Panc1 (cell line): ENCODE measurements around the gene CRMP1. TPM values are rescaled to one million over a fixed set of nuclear protein-coding genes. Genes with fewer than 3 reads are reported as not detected.

Experiments
- ATAC-seq: fragments of 200-7000 bp; cut with Tn5 transposase; 2 replicates; pipeline ENCODE4 v1.9.1; 2020; ENCODE audit warnings: mild to moderate bottlenecking, moderate library complexity
- BruUV-seq: library from RNA; stranded (reverse); fragments of 400-500 nt; replicated peaks from 2 replicates; lab custom pipeline; 2021; lab: Mats Ljungman, UMichigan
- CTCF ChIA-PET: fragments of 300-600 bp; sonication (Branson Sonifier 250); formaldehyde crosslinking; loops from one replicate; lab custom pipeline; 2022; ENCODE audit warnings: antibody characterized with exemption; lab: Charles Lee
- POLR2A ChIA-PET: fragments of 300-600 bp; sonication (Branson Sonifier 250); formaldehyde crosslinking; loops from one replicate; lab custom pipeline; 2022; ENCODE audit warnings: antibody characterized with exemption; lab: Charles Lee
- DNase-seq: peaks from one replicate; pipeline ENCODE4 v3.0.0-alpha.2; 2010; ENCODE audit warnings: low read depth, low spot score
- H3K27ac ChIP-seq: 2 replicates; pipeline ENCODE4 v1.5.1; 2011; ENCODE audit warnings: mild to moderate bottlenecking, low read length, inconsistent platforms
- H3K27me3 ChIP-seq: fragments of 200-500 bp; sonication (Bioruptor generic); 2 replicates; pipeline ENCODE4 v1.6.0; 2014; ENCODE audit warnings: low read length, inconsistent platforms; ENCODE audit not compliant: control insufficient read depth, insufficient read depth
- H3K36me3 ChIP-seq: fragments of 200-500 bp; sonication (Bioruptor generic); 2 replicates; pipeline ENCODE4 v1.5.1; 2014; ENCODE audit warnings: inconsistent platforms, mild to moderate bottlenecking, low read length, moderate library complexity; ENCODE audit not compliant: control insufficient read depth, insufficient read depth
- H3K4me1 ChIP-seq: 2 replicates; pipeline ENCODE4 v1.5.1; 2011; ENCODE audit warnings: inconsistent platforms, mild to moderate bottlenecking, low read length, moderate library complexity; ENCODE audit not compliant: control insufficient read depth, insufficient read depth
- H3K4me3 ChIP-seq, 2 experiments: 2 replicates each; pipeline ENCODE4 v1.5.1; 2011 to 2012; ENCODE audit warnings: low read depth in 2 of 2, low read length in 2 of 2, mild to moderate bottlenecking in 2 of 2, inconsistent platforms in 1 of 2, moderate library complexity in 1 of 2
- H3K9me3 ChIP-seq: fragments of 200-500 bp; sonication (Bioruptor generic); 2 replicates; pipeline ENCODE4 v1.5.1; 2014; ENCODE audit warnings: low read depth, mild to moderate bottlenecking, inconsistent platforms, low read length, moderate library complexity; ENCODE audit not compliant: control insufficient read depth, insufficient read depth
- CTCF ChIP-seq: fragments of 450-650 bp; IDR thresholded peaks from 2 replicates; pipeline ENCODE4 v1.5.1; 2017; ENCODE audit warnings: mild to moderate bottlenecking
- POLR2AphosphoS5 ChIP-seq: IDR thresholded peaks from 2 replicates; pipeline ENCODE4 v1.6.1; 2012; ENCODE audit warnings: mild to moderate bottlenecking, low read depth, low read length, moderate library complexity
- REST ChIP-seq, 2 experiments: IDR thresholded peaks; 2 replicates each; pipeline ENCODE4 v1.6.1; 2011 to 2012; ENCODE audit warnings: low read depth in 2 of 2, control low read depth in 1 of 2, low read length in 1 of 2, mild to moderate bottlenecking in 1 of 2, moderate library complexity in 1 of 2; ENCODE audit not compliant: insufficient read depth in 1 of 2
- SIN3A ChIP-seq: IDR thresholded peaks from 2 replicates; pipeline ENCODE4 v1.6.1; 2012; ENCODE audit warnings: low read depth, mild to moderate bottlenecking, low read length, moderate library complexity, borderline replicate concordance; ENCODE audit not compliant: insufficient read depth
- TCF7L2 ChIP-seq: IDR thresholded peaks from 2 replicates; pipeline ENCODE4 v1.6.1; 2011; ENCODE audit warnings: mild to moderate bottlenecking, low read depth, low read length, inconsistent platforms
- in situ Hi-C: cut with HindIII; loops from 2 replicates; pipeline ENCODE4 v1.10.0; 2016; ENCODE audit warnings: low sequenced_read_pairs, low pct_unique_long_range_greater_than_20kb
- intact Hi-C: fragments of 100-400 bp; cut with micrococcal nuclease; formaldehyde crosslinking; loops from one replicate; pipeline ENCODE4 v1.10.0; 2022; ENCODE audit not compliant: unreplicated experiment
- total RNA-seq: library from RNA; stranded (reverse); gene quantifications from one replicate; pipeline ENCODE4 v1.2.1, GENCODE V29; 2021; ENCODE audit not compliant: unreplicated experiment

The CRMP1 gene
- total RNA-seq, 1 experiment from 2014 or later: 0.28 TPM

GRCh38 chr4:5892323-5893003 is 423 bp downstream of the CRMP1 start:
- POLR2A ChIA-PET: no interaction called here
- no peaks in the 10 kb centered on the region for H3K36me3 ChIP-seq
- BruUV-seq: no TSS peak
- intact Hi-C loops (no loop called here), in situ Hi-C loops (no loop called here)
- no peak for ATAC-seq
- CTCF ChIA-PET: no interaction called here
- peaks cover 6% of the 10 kb centered on the region for H3K27me3 ChIP-seq
- no peak overlapping the region for H3K27ac ChIP-seq
- H3K9me3 ChIP-seq: no peaks in the 10 kb centered on the region
- H3K4me3 ChIP-seq: no peak overlapping the region; a peak in 1 of 4 replicates
- no peaks in the 10 kb centered on the region for H3K4me1 ChIP-seq
- DNase-seq: no peak
- TF ChIP-seq SIN3A: no peak
- TF ChIP-seq TCF7L2: no peak
- no peak for TF ChIP-seq REST (IDR thresholded peaks at IDR 0.05; ENCODE audit: insufficient read depth in 1 of 2, low read depth in 2 of 2, low read length in 1 of 2)
- no peak for TF ChIP-seq CTCF
- no peak for TF ChIP-seq POLR2AphosphoS5

GRCh38 chr4:5891563-5892322 is 1.1 kb downstream of the CRMP1 start:
- ATAC-seq: no peak
- Histone ChIP-seq H3K9me3 (no peaks in the 10 kb centered on the region), H3K4me3 (no peak overlapping the region; a peak in 1 of 4 replicates), H3K4me1 (no peaks in the 10 kb centered on the region), H3K27me3 (peaks cover 3% of the 10 kb centered on the region; the same call in 1 of the 2 replicates), H3K27ac (no peak overlapping the region), H3K36me3 (no peaks in the 10 kb centered on the region)
- TF ChIP-seq TCF7L2: no peak
- no peak for TF ChIP-seq SIN3A
- no peak for TF ChIP-seq REST (IDR thresholded peaks at IDR 0.05; ENCODE audit: insufficient read depth in 1 of 2, low read depth in 2 of 2, low read length in 1 of 2)
- TF ChIP-seq POLR2AphosphoS5: no peak
- no peak for TF ChIP-seq CTCF
- BruUV-seq: no TSS peak
- in situ Hi-C loops: no loop called here
- no peak for DNase-seq
- CTCF ChIA-PET: interaction anchor here (0.6 kb wide), 1 partner anchor 688 kb away, joined by 3 read pairs; no protein-coding TSS in a partner anchor
- POLR2A ChIA-PET: no interaction called here
- intact Hi-C loops: no loop called here
